ENCODE data around the gene PDE11A.

PDE11A gene

DNA sequence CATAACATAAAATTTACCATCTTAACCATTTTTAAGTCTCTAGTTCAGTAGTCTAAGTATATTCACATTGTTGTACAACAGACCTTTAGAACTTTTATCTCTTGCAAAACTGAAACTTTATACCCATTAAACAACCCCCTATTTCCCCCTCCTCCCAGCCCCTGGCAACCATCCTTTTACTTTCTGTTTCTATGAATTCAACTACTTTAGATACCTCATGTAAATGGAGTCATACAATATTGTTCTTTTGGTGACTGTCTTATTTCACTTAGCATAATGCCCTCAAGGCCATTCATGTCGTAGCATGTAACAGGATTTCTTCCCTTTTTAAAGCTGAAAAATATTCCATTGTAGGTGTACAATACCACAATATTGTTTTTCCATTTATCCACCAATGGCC lies 129.8 kb downstream of the PDE11A start:
- Histone ChIP-seq H3K9me3 (ENCODE audit: control insufficient read depth in 2 of 2, low read length in 2 of 2) (no peaks in the 10 kb centered on the region), H3K9ac (ENCODE audit: low read depth in 1 of 2, low read length in 2 of 2) (no peak overlapping the region), H3K4me1 (ENCODE audit: control insufficient read depth in 2 of 2, insufficient read depth in 2 of 2, low read length in 2 of 2) (no peaks in the 10 kb centered on the region), H3K27ac (ENCODE audit: low read depth in 2 of 2, low read length in 2 of 2) (no peak overlapping the region), H3K4me3 (ENCODE audit: low read length in 2 of 2) (no peak overlapping the region), H3K36me3 (ENCODE audit: control insufficient read depth in 2 of 2, insufficient read depth in 2 of 2, low read length in 2 of 2) (no peaks in the 10 kb centered on the region), H3K27me3 (ENCODE audit: control insufficient read depth in 2 of 2, insufficient read depth in 2 of 2, low read length in 2 of 2) (no peaks in the 10 kb centered on the region)

DNA sequence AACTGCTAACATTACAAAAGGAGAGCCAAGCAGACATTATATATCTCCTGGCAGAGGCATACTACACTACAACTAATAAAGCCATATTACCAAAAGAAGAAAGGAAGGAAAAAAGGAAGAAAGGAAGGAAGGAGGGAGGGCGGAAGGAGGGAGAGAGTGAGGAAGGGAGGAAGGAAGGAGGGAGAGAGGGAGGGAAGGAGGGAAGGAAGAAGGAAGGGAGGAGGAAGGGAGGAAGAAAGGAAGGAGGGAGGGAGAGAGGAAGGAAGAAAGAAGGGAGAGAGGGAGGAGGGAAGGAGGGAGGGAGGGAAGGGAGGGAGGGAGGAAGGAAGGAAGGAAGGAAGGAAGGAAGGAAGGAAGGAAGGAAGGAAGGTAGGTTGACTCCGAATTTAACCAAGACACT lies 133.4 kb downstream of the PDE11A start:
- no peaks in the 10 kb centered on the region for H3K9me3 ChIP-seq (ENCODE audit: control insufficient read depth in 2 of 2, low read length in 2 of 2)
- no peak overlapping the region for H3K9ac ChIP-seq (ENCODE audit: low read depth in 1 of 2, low read length in 2 of 2)
- no peaks in the 10 kb centered on the region for H3K27me3 ChIP-seq (ENCODE audit: control insufficient read depth in 2 of 2, insufficient read depth in 2 of 2, low read length in 2 of 2)
- H3K4me3 ChIP-seq (ENCODE audit: low read length in 2 of 2) = no peak overlapping the region
- H3K27ac ChIP-seq (ENCODE audit: low read depth in 2 of 2, low read length in 2 of 2) = no peak overlapping the region
- no peaks in the 10 kb centered on the region for H3K4me1 ChIP-seq (ENCODE audit: control insufficient read depth in 2 of 2, insufficient read depth in 2 of 2, low read length in 2 of 2)
- no peaks in the 10 kb centered on the region for H3K36me3 ChIP-seq (ENCODE audit: control insufficient read depth in 2 of 2, insufficient read depth in 2 of 2, low read length in 2 of 2)

DNA sequence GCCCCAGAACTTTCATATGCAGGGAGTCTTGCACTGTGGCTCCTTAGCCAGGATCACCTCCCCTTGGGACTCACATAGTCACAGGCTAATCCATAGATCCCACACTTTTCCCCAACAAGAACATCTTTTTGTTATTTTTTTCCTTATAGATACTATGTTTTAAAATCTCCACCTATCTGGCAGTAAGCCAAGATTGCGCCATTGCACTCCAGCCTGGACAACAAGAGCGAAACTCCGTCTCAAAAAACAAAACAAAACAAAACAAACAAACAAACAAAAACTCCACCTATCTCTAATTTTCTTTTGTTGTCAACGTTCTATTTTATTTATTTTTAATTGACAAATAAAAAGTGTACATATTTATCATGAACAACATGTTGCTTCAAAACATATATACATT lies 141.7 kb downstream of the PDE11A start:
- Histone ChIP-seq H3K36me3 (ENCODE audit: control insufficient read depth in 2 of 2, insufficient read depth in 2 of 2, low read length in 2 of 2) (no peaks in the 10 kb centered on the region), H3K9ac (ENCODE audit: low read depth in 1 of 2, low read length in 2 of 2) (no peak overlapping the region), H3K4me1 (ENCODE audit: control insufficient read depth in 2 of 2, insufficient read depth in 2 of 2, low read length in 2 of 2) (no peaks in the 10 kb centered on the region), H3K4me3 (ENCODE audit: low read length in 2 of 2) (no peak overlapping the region), H3K9me3 (ENCODE audit: control insufficient read depth in 2 of 2, low read length in 2 of 2) (no peaks in the 10 kb centered on the region), H3K27me3 (ENCODE audit: control insufficient read depth in 2 of 2, insufficient read depth in 2 of 2, low read length in 2 of 2) (no peaks in the 10 kb centered on the region), H3K27ac (ENCODE audit: low read depth in 2 of 2, low read length in 2 of 2) (no peak overlapping the region)

DNA sequence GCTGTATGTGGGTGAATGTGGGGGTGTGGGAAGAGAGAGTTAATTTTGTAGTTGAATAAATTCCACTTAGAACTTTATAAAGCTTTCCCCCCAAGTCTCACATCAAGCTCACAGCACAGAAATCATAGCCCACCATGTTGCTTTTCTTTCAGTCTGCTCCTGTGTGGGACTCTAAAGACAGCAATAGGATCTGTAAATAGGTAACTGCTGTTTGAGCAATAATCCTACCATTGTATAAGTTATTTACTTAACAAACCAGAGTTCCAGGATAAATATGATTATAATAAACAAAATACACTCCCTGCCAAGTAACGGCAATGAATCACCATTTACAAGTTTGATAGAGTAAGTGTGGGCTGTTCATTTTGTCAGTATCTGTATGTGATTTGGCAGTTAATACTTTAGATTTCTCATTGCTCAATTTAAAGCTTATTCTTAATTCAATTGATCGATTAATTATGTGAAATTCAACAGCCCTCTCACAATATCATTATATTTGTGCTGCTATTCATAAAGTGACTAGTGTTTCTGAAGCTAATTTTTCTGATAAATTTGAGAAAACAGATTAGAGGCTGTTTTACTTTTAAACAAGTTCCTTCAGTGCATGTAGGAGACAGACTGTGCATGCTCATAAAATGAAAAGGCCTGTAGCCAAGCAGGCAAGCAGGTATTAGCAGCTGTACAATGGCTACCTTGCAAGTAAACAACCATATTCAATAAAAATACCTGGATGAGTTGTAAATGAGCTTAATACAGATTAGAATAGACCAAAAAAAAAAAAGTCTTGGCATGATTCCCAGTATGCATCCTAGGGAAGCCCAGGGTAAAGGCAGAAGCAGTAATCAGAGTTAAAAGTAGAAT lies 142.7 kb downstream of the PDE11A start:
- Histone ChIP-seq H3K27me3 (ENCODE audit: control insufficient read depth in 2 of 2, insufficient read depth in 2 of 2, low read length in 2 of 2) (no peaks in the 10 kb centered on the region), H3K27ac (ENCODE audit: low read depth in 2 of 2, low read length in 2 of 2) (no peak overlapping the region), H3K4me1 (ENCODE audit: control insufficient read depth in 2 of 2, insufficient read depth in 2 of 2, low read length in 2 of 2) (no peaks in the 10 kb centered on the region), H3K4me3 (ENCODE audit: low read length in 2 of 2) (no peak overlapping the region), H3K36me3 (ENCODE audit: control insufficient read depth in 2 of 2, insufficient read depth in 2 of 2, low read length in 2 of 2) (no peaks in the 10 kb centered on the region), H3K9me3 (ENCODE audit: control insufficient read depth in 2 of 2, low read length in 2 of 2) (no peaks in the 10 kb centered on the region), H3K9ac (ENCODE audit: low read depth in 1 of 2, low read length in 2 of 2) (no peak overlapping the region)

DNA sequence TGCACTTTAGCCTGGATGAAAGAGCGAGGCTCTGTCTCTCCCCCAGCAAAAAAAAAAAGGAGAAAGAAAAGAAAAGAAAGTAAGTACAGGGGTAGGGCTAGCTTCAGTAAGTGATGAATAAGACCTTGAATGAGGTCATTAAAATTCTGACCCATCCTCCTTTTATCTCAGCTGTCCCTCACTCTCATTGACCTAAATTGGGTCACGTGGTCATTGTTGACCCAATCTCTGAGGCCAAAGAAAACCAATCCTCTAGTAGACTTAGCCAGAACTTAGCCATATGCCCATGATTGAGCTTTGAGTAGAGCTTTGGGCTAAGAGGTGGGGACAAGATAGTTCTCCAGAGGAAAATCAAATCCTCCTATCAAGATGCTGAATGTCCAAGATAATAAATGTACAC lies 149.3 kb downstream of the PDE11A start:
- Histone ChIP-seq H3K4me3 (ENCODE audit: low read length in 2 of 2) (no peak overlapping the region), H3K36me3 (ENCODE audit: control insufficient read depth in 2 of 2, insufficient read depth in 2 of 2, low read length in 2 of 2) (no peaks in the 10 kb centered on the region), H3K27ac (ENCODE audit: low read depth in 2 of 2, low read length in 2 of 2) (no peak overlapping the region), H3K9ac (ENCODE audit: low read depth in 1 of 2, low read length in 2 of 2) (no peak overlapping the region), H3K9me3 (ENCODE audit: control insufficient read depth in 2 of 2, low read length in 2 of 2) (no peaks in the 10 kb centered on the region), H3K27me3 (ENCODE audit: control insufficient read depth in 2 of 2, insufficient read depth in 2 of 2, low read length in 2 of 2) (no peaks in the 10 kb centered on the region), H3K4me1 (ENCODE audit: control insufficient read depth in 2 of 2, insufficient read depth in 2 of 2, low read length in 2 of 2) (no peaks in the 10 kb centered on the region)

DNA sequence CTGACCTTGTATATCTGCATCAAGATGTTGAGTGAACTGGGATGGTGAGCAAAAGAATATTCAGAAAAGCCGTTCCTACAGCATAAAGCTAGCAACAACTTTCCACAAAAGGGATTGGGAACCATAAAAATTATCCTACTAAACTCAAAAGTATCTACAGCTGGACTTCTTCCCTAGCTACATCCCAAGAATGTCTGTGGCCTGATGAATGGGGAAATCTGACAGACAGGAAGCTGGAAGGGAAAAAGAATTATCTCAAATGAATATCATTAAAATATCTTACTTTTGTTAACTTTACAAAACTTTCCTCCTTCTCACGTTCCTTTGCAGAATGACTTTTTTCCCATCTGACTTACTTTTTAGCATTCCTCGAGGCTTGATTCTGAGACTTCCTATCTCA lies 150.9 kb downstream of the PDE11A start:
- no peaks in the 10 kb centered on the region for H3K4me1 ChIP-seq (ENCODE audit: control insufficient read depth in 2 of 2, insufficient read depth in 2 of 2, low read length in 2 of 2)
- H3K27ac ChIP-seq (ENCODE audit: low read depth in 2 of 2, low read length in 2 of 2) = no peak overlapping the region
- no peaks in the 10 kb centered on the region for H3K27me3 ChIP-seq (ENCODE audit: control insufficient read depth in 2 of 2, insufficient read depth in 2 of 2, low read length in 2 of 2)
- no peaks in the 10 kb centered on the region for H3K9me3 ChIP-seq (ENCODE audit: control insufficient read depth in 2 of 2, low read length in 2 of 2)
- H3K4me3 ChIP-seq (ENCODE audit: low read length in 2 of 2) = no peak overlapping the region
- no peak overlapping the region for H3K9ac ChIP-seq (ENCODE audit: low read depth in 1 of 2, low read length in 2 of 2)
- no peaks in the 10 kb centered on the region for H3K36me3 ChIP-seq (ENCODE audit: control insufficient read depth in 2 of 2, insufficient read depth in 2 of 2, low read length in 2 of 2)

DNA sequence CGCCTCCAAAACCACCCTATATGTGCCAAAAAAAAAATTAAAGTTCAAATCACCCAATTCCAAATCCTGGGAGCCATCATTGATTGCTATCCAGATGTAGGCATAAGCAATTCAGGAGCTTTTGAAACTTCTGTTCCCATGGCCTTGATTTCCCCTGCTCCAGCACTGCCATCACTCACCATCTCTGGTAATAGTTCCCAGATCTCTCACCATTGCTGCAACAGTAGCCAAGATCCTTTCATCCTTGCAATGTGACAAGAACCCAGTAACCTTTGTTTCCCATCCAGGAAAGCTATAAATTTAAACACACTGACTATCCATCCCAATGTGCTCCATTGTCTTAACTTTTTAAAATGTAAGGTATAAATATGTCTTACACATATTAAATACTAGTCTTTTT lies 155.4 kb downstream of the PDE11A start:
- Histone ChIP-seq H3K27ac (ENCODE audit: low read depth in 2 of 2, low read length in 2 of 2) (no peak overlapping the region), H3K4me1 (ENCODE audit: control insufficient read depth in 2 of 2, insufficient read depth in 2 of 2, low read length in 2 of 2) (no peaks in the 10 kb centered on the region), H3K9me3 (ENCODE audit: control insufficient read depth in 2 of 2, low read length in 2 of 2) (no peaks in the 10 kb centered on the region), H3K27me3 (ENCODE audit: control insufficient read depth in 2 of 2, insufficient read depth in 2 of 2, low read length in 2 of 2) (no peaks in the 10 kb centered on the region), H3K4me3 (ENCODE audit: low read length in 2 of 2) (no peak overlapping the region), H3K9ac (ENCODE audit: low read depth in 1 of 2, low read length in 2 of 2) (no peak overlapping the region), H3K36me3 (ENCODE audit: control insufficient read depth in 2 of 2, insufficient read depth in 2 of 2, low read length in 2 of 2) (no peaks in the 10 kb centered on the region)

DNA sequence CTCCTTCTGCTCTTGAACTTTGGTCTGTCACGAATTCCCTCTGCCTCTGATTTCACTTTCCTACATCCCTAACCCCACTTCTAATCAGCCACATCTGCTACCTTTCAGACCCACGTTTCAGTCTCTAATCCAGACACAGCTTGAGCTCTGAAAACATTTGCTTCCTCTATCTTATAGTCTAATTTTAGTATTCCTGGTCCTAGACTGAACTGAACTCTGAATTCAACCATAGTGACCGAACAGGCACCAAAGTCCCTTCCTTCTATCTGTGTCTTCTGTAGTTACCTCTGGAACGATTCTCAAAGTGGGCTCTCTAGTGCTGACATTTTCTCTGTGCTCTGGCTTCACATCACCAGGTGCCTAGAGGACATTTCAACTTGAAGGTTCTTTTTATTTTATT lies 156.2 kb downstream of the PDE11A start:
- no peaks in the 10 kb centered on the region for H3K27me3 ChIP-seq (ENCODE audit: control insufficient read depth in 2 of 2, insufficient read depth in 2 of 2, low read length in 2 of 2)
- no peak overlapping the region for H3K9ac ChIP-seq (ENCODE audit: low read depth in 1 of 2, low read length in 2 of 2)
- no peaks in the 10 kb centered on the region for H3K9me3 ChIP-seq (ENCODE audit: control insufficient read depth in 2 of 2, low read length in 2 of 2)
- no peak overlapping the region for H3K27ac ChIP-seq (ENCODE audit: low read depth in 2 of 2, low read length in 2 of 2)
- H3K36me3 ChIP-seq (ENCODE audit: control insufficient read depth in 2 of 2, insufficient read depth in 2 of 2, low read length in 2 of 2) = no peaks in the 10 kb centered on the region
- H3K4me1 ChIP-seq (ENCODE audit: control insufficient read depth in 2 of 2, insufficient read depth in 2 of 2, low read length in 2 of 2) = no peaks in the 10 kb centered on the region
- H3K4me3 ChIP-seq (ENCODE audit: low read length in 2 of 2) = no peak overlapping the region

DNA sequence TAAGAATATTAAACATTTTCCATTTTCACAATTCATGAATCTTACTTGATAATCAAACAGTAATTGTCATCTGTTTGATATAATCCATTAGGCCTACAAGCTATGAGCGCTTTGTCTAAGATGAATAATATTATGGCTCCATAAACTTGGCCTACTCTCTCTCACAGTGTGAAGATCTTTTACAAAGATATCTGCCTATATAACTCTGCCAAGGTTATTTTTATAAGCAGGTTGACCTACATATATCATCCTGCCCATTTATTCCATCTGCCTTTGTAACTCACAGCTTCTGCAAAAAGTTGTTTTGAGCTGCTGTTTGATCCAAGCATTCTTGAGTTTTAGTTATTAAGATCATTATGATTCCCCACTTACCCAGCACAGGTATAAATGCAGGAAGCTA lies 158.3 kb downstream of the PDE11A start:
- Histone ChIP-seq H3K9me3 (ENCODE audit: control insufficient read depth in 2 of 2, low read length in 2 of 2) (no peaks in the 10 kb centered on the region), H3K4me3 (ENCODE audit: low read length in 2 of 2) (no peak overlapping the region), H3K9ac (ENCODE audit: low read depth in 1 of 2, low read length in 2 of 2) (no peak overlapping the region), H3K36me3 (ENCODE audit: control insufficient read depth in 2 of 2, insufficient read depth in 2 of 2, low read length in 2 of 2) (no peaks in the 10 kb centered on the region), H3K27me3 (ENCODE audit: control insufficient read depth in 2 of 2, insufficient read depth in 2 of 2, low read length in 2 of 2) (no peaks in the 10 kb centered on the region), H3K27ac (ENCODE audit: low read depth in 2 of 2, low read length in 2 of 2) (no peak overlapping the region), H3K4me1 (ENCODE audit: control insufficient read depth in 2 of 2, insufficient read depth in 2 of 2, low read length in 2 of 2) (no peaks in the 10 kb centered on the region)

DNA sequence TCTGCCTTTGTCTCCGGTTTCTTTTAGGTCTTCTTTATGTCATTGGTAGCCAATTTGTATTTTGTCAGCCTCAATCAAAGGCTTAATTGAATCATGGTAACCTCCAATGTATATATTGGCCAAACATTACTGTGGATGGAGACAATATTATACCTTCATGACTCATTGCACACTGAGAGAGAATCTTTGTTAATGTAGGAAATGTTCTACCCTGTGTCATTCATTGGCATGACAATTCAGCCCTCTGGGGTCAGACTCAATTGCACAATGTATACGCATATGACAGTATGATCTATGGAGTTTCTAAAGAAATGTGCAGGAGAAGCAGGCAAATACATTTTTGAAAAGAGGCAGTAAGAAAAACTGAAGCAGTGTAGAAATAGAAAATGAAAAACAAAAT lies 162.6 kb downstream of the PDE11A start:
- no peaks in the 10 kb centered on the region for H3K36me3 ChIP-seq (ENCODE audit: control insufficient read depth in 2 of 2, insufficient read depth in 2 of 2, low read length in 2 of 2)
- H3K9me3 ChIP-seq (ENCODE audit: control insufficient read depth in 2 of 2, low read length in 2 of 2) = no peaks in the 10 kb centered on the region
- H3K9ac ChIP-seq (ENCODE audit: low read depth in 1 of 2, low read length in 2 of 2) = no peak overlapping the region
- H3K4me1 ChIP-seq (ENCODE audit: control insufficient read depth in 2 of 2, insufficient read depth in 2 of 2, low read length in 2 of 2) = no peaks in the 10 kb centered on the region
- H3K27me3 ChIP-seq (ENCODE audit: control insufficient read depth in 2 of 2, insufficient read depth in 2 of 2, low read length in 2 of 2) = no peaks in the 10 kb centered on the region
- no peak overlapping the region for H3K27ac ChIP-seq (ENCODE audit: low read depth in 2 of 2, low read length in 2 of 2)
- H3K4me3 ChIP-seq (ENCODE audit: low read length in 2 of 2) = no peak overlapping the region

All from mucosa of rectum (tissue), 2 donors.